Measurements from ENCODE around the gene C2CD2.

DNA sequence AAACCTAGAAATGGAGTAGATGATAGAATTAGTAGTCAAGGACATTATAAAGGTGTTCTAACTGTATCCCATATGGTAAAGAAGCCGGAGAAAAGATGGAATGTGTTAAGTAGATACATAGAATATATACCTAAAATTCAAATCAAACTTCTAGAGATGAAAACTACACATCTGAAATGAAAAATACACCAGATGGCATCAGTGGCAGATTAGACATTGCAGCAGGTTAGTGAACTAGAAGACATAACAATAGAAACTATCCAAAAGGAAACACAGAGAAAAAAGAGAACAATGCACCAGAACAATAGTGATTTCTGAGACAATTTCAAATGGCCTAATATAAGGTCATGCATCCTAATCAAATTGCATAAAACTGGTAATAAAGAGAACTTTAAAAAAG is 29.4 kb upstream of the C2CD2 start:
- TF ChIP-seq TCF4 (CRISPR knock-in tag; IDR thresholded peaks at IDR 0.05; ENCODE audit: borderline replicate concordance) (no peak), RARB (CRISPR knock-in tag; IDR thresholded peaks at IDR 0.05) (no peak), GLIS3 (CRISPR knock-in tag; IDR thresholded peaks at IDR 0.05) (no peak), PPARA (CRISPR knock-in tag; IDR thresholded peaks at IDR 0.05; ENCODE audit: borderline replicate concordance) (no peak), BACH2 (CRISPR knock-in tag; IDR thresholded peaks at IDR 0.05; ENCODE audit: borderline replicate concordance) (no peak)
- TF ChIP-seq, protein P1, sequence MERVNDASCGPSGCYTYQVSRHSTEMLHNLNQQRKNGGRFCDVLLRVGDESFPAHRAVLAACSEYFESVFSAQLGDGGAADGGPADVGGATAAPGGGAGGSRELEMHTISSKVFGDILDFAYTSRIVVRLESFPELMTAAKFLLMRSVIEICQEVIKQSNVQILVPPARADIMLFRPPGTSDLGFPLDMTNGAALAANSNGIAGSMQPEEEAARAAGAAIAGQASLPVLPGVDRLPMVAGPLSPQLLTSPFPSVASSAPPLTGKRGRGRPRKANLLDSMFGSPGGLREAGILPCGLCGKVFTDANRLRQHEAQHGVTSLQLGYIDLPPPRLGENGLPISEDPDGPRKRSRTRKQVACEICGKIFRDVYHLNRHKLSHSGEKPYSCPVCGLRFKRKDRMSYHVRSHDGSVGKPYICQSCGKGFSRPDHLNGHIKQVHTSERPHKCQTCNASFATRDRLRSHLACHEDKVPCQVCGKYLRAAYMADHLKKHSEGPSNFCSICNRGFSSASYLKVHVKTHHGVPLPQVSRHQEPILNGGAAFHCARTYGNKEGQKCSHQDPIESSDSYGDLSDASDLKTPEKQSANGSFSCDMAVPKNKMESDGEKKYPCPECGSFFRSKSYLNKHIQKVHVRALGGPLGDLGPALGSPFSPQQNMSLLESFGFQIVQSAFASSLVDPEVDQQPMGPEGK (CRISPR knock-in tag; IDR thresholded peaks at IDR 0.05; ENCODE audit: borderline replicate concordance): no peak

Data from SK-N-SH treated with all-trans-retinoic acid at 6 μM for 48 hours (cell line).